Hepatocyte (in vitro differentiated cells): ENCODE data around the gene PIBF1.

ENCODE experiments used
- CTCF ChIP-seq: fragments of 200-600 bp; sonication (generic); IDR thresholded peaks from 2 replicates; pipeline ENCODE4 v1.5.1; 2016; ENCODE audit warnings: antibody characterized with exemption, mild to moderate bottlenecking; ENCODE audit not compliant: poor library complexity
- EZH2phosphoT487 ChIP-seq: fragments of 200-600 bp; sonication (generic); IDR thresholded peaks from one replicate; pipeline ENCODE4 v1.6.1; 2018; ENCODE audit warnings: antibody characterized with exemption, mild to moderate bottlenecking, low read depth, moderate library complexity; ENCODE audit not compliant: unreplicated experiment, severe bottlenecking

GRCh38 chr13:73061473-73061872, 279.5 kb downstream of the PIBF1 start:
- TF ChIP-seq EZH2phosphoT487, result no peak
- no peak for TF ChIP-seq CTCF
